ENCODE results near the gene TNPO1.
"Not testable (repeated sequence)": the region's sequence is repeated elsewhere in the genome, so short reads cannot be mapped to it uniquely, and the experiment has no call there.

TNPO1 gene

GRCh38 chr5:72922422-72922821 is 106.0 kb downstream of the TNPO1 start:
- H3K4me3 ChIP-seq (ENCODE audit: low read depth, low read length): no peak overlapping the region

- H3K4me3 ChIP-seq (ENCODE audit: low read depth, low read length): no peak overlapping the region
Measured at GRCh38 chr5:72925336-72926010, 109.0 kb downstream of the TNPO1 start.

GRCh38 chr5:72932686-72933085 is 116.2 kb downstream of the TNPO1 start:
- H3K4me3 ChIP-seq (ENCODE audit: low read depth, low read length): not testable (repeated sequence)

GRCh38 chr5:72934953-72935725 is 118.7 kb downstream of the TNPO1 start:
- not testable (repeated sequence) for H3K4me3 ChIP-seq (ENCODE audit: low read depth, low read length)

GRCh38 chr5:72936893-72937292 is 120.4 kb downstream of the TNPO1 start:
- no peak overlapping the region for H3K4me3 ChIP-seq (ENCODE audit: low read depth, low read length)

- no peak overlapping the region for H3K4me3 ChIP-seq (ENCODE audit: low read depth, low read length)
Measured at GRCh38 chr5:72937517-72938061, 121.1 kb downstream of the TNPO1 start.

GRCh38 chr5:72938206-72938605 is 121.7 kb downstream of the TNPO1 start:
- no peak overlapping the region for H3K4me3 ChIP-seq (ENCODE audit: low read depth, low read length)

GRCh38 chr5:72940082-72940481 is 123.6 kb downstream of the TNPO1 start:
- no peak overlapping the region for H3K4me3 ChIP-seq (ENCODE audit: low read depth, low read length)

- no peak overlapping the region for H3K4me3 ChIP-seq (ENCODE audit: low read depth, low read length)
Measured at GRCh38 chr5:72943307-72943706, 126.8 kb downstream of the TNPO1 start.

- H3K4me3 ChIP-seq (ENCODE audit: low read depth, low read length): no peak overlapping the region
Measured at GRCh38 chr5:72947498-72947897, 131.0 kb downstream of the TNPO1 start.

GRCh38 chr5:72949481-72949880 is 133.0 kb downstream of the TNPO1 start:
- no peak overlapping the region for H3K4me3 ChIP-seq (ENCODE audit: low read depth, low read length)

GRCh38 chr5:72951671-72952468 is 135.4 kb downstream of the TNPO1 start:
- H3K4me3 ChIP-seq (ENCODE audit: low read depth, low read length): no peak overlapping the region

- peak overlapping the region; percentile 60 for H3K4me3 ChIP-seq (ENCODE audit: low read depth, low read length)
Measured at GRCh38 chr5:72954389-72954788, 137.9 kb downstream of the TNPO1 start.

GRCh38 chr5:72955143-72955767 is 138.8 kb downstream of the TNPO1 start:
- H3K4me3 ChIP-seq (ENCODE audit: low read depth, low read length): peak overlapping the region; percentile 60

- peak within 1 kb of the TSS; percentile 60 for H3K4me3 ChIP-seq (ENCODE audit: low read depth, low read length)
Measured at GRCh38 chr5:72955768-72956323, 139.4 kb downstream of the TNPO1 start, which contains the start of gene FCHO2. Gene FCHO2 (plus strand): TSS chr5:72956041. CDS start chr5:72956097, 56 bp downstream.

GRCh38 chr5:72956324-72957140 is 140.1 kb downstream of the TNPO1 start:
- H3K4me3 ChIP-seq (ENCODE audit: low read depth, low read length): peak overlapping the region; percentile 60

GRCh38 chr5:72957337-72957736 is 140.9 kb downstream of the TNPO1 start:
- no peak overlapping the region for H3K4me3 ChIP-seq (ENCODE audit: low read depth, low read length)

GRCh38 chr5:72959257-72959656 is 142.8 kb downstream of the TNPO1 start:
- H3K4me3 ChIP-seq (ENCODE audit: low read depth, low read length): no peak overlapping the region

Data from iPS-11a (cell line).